Raji (cell line): ENCODE results near the gene POLR3G.

ENCODE experiments used
- POLR2A ChIP-seq: IDR thresholded peaks from 2 replicates; pipeline ENCODE4 v1.6.1; 2011; ENCODE audit warnings: low read depth, low read length, control low read depth; ENCODE audit not compliant: insufficient read depth

POLR3G gene

GRCh38 chr5:90529939-90530677 is 55.4 kb downstream of the POLR3G start:
- TF ChIP-seq POLR2A = no peak

- no peak for TF ChIP-seq POLR2A
Measured at GRCh38 chr5:90530736-90531487, 56.2 kb downstream of the POLR3G start.

GRCh38 chr5:90533794-90534193 is 59.1 kb downstream of the POLR3G start:
- no peak for TF ChIP-seq POLR2A

- no peak for TF ChIP-seq POLR2A
Measured at GRCh38 chr5:90534922-90535321, 60.3 kb downstream of the POLR3G start.

- TF ChIP-seq POLR2A = no peak
Measured at GRCh38 chr5:90542827-90543519, 68.3 kb downstream of the POLR3G start.

GRCh38 chr5:90545511-90545910 is 70.8 kb downstream of the POLR3G start:
- no peak for TF ChIP-seq POLR2A

- no peak for TF ChIP-seq POLR2A
Measured at GRCh38 chr5:90546216-90546837, 71.7 kb downstream of the POLR3G start.

- TF ChIP-seq POLR2A = no peak
Measured at GRCh38 chr5:90547072-90547536, 72.4 kb downstream of the POLR3G start.

GRCh38 chr5:90548069-90548593 is 73.5 kb downstream of the POLR3G start:
- TF ChIP-seq POLR2A = no peak

GRCh38 chr5:90549223-90549622 is 74.6 kb downstream of the POLR3G start:
- no peak for TF ChIP-seq POLR2A

GRCh38 chr5:90549729-90550275 is 75.1 kb downstream of the POLR3G start:
- TF ChIP-seq POLR2A = no peak

GRCh38 chr5:90550963-90551362 is 76.3 kb downstream of the POLR3G start:
- TF ChIP-seq POLR2A = no peak

GRCh38 chr5:90551376-90551775 is 76.7 kb downstream of the POLR3G start:
- no peak for TF ChIP-seq POLR2A

GRCh38 chr5:90553711-90554110 is 79.0 kb downstream of the POLR3G start:
- TF ChIP-seq POLR2A = no peak
